SK-N-SH (cell line): Measurements from ENCODE around the gene KLHL20.

ENCODE experiments used
- CTCF ChIP-seq: fragments of 200-600 bp; sonication (generic); IDR thresholded peaks from 2 replicates; pipeline ENCODE4 v1.6.1; 2017; ENCODE audit warnings: antibody characterized with exemption, mild to moderate bottlenecking, moderate library complexity
- EZH2phosphoT487 ChIP-seq: fragments of 200-600 bp; sonication (generic); IDR thresholded peaks from 2 replicates; pipeline ENCODE4 v1.6.1; 2017; ENCODE audit warnings: low read depth, mixed run types, mild to moderate bottlenecking, antibody characterized with exemption, moderate library complexity, borderline replicate concordance
- FOXM1 ChIP-seq: IDR thresholded peaks from 2 replicates; pipeline ENCODE4 v1.4.0; 2012; ENCODE audit warnings: low read depth, mild to moderate bottlenecking
- MAX ChIP-seq: IDR thresholded peaks from 2 replicates; pipeline ENCODE4 v1.4.0; 2012; ENCODE audit warnings: low read depth
- RAD21 ChIP-seq: IDR thresholded peaks from 2 replicates; pipeline ENCODE4 v1.6.1; 2012; ENCODE audit warnings: mild to moderate bottlenecking, low read length
- REST ChIP-seq: IDR thresholded peaks from 2 replicates; pipeline ENCODE4 v1.6.1; 2012; ENCODE audit warnings: mild to moderate bottlenecking, low read depth, low read length, moderate library complexity
- TF ChIP-seq, protein P1 (sequence below): IDR thresholded peaks from 2 replicates; pipeline ENCODE4 v1.4.0; 2012; ENCODE audit warnings: low read depth, borderline replicate concordance
- TF ChIP-seq, protein P2 (sequence below): IDR thresholded peaks from 2 replicates; pipeline ENCODE4; 2012

GRCh38 chr1:173775578-173776226 lies 60.9 kb downstream of the KLHL20 start:
- no peak for TF ChIP-seq MAX
- TF ChIP-seq CTCF, result no peak
- TF ChIP-seq RAD21, result no peak
- TF ChIP-seq, protein P1, sequence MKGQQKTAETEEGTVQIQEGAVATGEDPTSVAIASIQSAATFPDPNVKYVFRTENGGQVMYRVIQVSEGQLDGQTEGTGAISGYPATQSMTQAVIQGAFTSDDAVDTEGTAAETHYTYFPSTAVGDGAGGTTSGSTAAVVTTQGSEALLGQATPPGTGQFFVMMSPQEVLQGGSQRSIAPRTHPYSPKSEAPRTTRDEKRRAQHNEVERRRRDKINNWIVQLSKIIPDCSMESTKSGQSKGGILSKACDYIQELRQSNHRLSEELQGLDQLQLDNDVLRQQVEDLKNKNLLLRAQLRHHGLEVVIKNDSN, result no peak
- no peak for TF ChIP-seq REST
- TF ChIP-seq, protein P2, sequence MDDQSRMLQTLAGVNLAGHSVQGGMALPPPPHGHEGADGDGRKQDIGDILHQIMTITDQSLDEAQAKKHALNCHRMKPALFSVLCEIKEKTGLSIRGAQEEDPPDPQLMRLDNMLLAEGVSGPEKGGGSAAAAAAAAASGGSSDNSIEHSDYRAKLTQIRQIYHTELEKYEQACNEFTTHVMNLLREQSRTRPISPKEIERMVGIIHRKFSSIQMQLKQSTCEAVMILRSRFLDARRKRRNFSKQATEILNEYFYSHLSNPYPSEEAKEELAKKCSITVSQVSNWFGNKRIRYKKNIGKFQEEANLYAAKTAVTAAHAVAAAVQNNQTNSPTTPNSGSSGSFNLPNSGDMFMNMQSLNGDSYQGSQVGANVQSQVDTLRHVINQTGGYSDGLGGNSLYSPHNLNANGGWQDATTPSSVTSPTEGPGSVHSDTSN, result no peak
- TF ChIP-seq EZH2phosphoT487, result no peak
- no peak for TF ChIP-seq FOXM1
